Measurements from ENCODE around the gene NHLH2.

Gene NHLH2

DNA sequence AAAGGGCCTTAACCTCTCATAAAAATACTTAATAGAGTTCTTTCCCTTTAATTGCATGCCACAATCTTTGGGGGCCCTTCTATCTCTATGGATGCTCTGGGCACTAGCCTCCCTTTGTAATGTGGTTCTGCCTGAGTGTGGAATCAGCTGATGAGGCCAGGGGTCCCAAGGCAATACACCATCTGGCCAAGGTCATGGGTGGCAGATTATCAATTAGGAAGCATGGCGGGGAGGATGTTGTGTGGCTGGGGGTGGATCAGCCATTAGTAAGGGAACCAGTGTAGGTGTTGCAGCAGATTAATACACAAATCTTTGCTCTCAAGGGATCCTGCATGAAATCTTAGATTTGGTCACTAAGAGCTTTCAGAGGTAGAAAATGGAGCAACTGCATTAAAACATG is 35.3 kb downstream of the NHLH2 start:
- DNase-seq (ENCODE audit: low read depth in 2 of 2, low spot score in 1 of 2) = no peak

DNA sequence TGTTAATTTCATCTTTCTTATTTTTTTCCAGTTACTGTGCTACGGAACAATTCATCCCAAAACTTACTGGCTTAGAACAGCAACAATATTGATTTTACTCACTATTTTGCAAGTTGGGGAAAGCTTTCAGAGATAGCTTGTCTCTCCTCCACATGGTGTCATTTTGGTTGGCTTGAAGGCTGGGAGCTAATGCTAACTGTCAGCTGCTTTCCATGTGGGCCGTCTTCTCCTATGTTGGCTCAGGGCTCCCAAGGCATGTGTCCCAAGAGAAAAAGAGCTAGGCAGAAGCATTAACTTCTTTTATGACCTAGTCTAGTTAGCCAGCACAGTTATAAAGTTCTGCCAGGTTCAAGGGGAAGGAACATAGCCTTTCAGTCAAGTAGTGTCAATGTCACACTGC is 38.5 kb downstream of the NHLH2 start:
- no peak for DNase-seq (ENCODE audit: low read depth in 2 of 2, low spot score in 1 of 2)

DNA sequence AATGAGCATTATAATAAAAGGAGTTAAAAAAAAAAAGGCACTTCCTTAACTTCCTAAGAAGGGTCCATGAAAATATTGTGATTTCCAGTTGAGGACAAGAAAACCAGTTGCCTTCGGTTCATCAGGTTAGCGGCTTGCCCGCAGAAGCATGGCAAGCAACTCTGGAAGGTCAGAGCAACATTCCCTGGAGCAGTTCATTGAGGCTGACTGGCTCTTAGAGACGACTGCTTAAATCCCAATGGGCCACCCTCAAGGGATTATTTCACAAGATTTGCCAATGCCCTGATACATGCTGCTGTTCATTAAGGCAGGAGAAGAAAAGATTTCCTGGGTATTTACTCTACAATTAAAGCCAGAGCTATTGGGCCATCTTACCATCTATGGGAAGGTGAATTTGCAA is 43.4 kb downstream of the NHLH2 start:
- DNase-seq (ENCODE audit: low read depth in 2 of 2, low spot score in 1 of 2) = no peak

DNA sequence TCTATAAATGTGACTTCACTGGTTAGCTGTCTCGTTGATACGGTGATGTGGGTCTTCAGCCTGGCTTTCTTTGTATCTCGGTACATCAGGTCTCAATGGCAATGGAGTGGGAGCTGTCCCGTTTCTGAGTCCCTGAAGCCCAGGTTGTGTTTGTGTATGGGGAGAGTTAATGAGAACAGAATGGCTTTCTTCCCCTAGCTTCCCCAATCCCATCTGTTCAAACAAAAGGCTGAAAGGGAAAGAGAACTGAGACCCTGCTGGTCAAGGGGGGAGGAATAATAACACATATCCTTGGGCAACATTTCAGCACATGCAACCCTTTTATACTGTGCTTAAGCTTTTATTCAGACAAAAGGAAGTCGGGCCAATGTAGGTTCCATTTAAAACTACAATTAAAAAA is 44.0 kb downstream of the NHLH2 start:
- no peak for DNase-seq (ENCODE audit: low read depth in 2 of 2, low spot score in 1 of 2)

DNA sequence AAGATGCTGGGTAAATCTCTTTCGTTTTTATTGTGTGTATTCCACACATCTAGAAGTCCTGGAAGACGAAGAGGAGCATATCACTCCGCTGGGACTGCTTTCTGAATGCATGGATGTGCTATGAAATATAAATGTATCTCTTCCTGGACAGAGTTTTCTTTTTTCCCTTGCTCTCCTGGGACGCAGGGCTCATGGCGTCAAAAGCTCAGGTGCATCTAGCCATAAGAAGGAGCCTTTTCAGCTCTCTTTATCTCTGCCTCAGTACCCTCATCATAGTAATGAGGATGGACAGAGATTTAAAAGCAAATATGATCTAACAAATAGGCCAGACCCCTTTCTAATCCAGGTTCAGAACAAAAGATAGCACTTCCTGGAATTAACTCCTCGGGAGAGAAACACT is 44.9 kb downstream of the NHLH2 start:
- DNase-seq (ENCODE audit: low read depth in 2 of 2, low spot score in 1 of 2) = no peak

- no peak for DNase-seq (ENCODE audit: low read depth in 2 of 2, low spot score in 1 of 2)
These were observed 45.8 kb downstream of the NHLH2 start for GRCh38 chr1:115794976-115795639.

DNA sequence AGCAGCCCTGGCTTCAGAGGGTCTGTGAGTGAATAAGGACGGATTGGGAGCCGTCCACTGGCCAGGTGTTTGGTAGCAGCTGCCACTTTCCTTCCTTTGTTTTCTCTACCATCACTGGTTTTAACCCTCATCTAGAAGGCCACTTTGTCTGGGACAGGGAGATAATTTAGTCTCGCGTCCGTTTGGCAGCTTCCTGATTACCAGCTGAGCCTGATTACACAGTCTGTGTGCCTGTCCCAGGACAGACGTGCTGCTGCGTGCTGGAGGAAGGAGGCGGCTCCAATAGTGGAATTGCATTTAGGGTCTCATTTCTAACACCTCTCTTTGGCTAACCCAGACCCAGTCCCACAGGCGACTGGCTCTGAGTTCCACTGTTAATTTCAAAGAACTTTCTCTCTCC is 47.8 kb downstream of the NHLH2 start:
- no peak for DNase-seq (ENCODE audit: low read depth in 2 of 2, low spot score in 1 of 2)

- DNase-seq (ENCODE audit: low read depth in 2 of 2, low spot score in 1 of 2) = no peak
These were observed 49.1 kb downstream of the NHLH2 start for GRCh38 chr1:115791816-115792215.

DNA sequence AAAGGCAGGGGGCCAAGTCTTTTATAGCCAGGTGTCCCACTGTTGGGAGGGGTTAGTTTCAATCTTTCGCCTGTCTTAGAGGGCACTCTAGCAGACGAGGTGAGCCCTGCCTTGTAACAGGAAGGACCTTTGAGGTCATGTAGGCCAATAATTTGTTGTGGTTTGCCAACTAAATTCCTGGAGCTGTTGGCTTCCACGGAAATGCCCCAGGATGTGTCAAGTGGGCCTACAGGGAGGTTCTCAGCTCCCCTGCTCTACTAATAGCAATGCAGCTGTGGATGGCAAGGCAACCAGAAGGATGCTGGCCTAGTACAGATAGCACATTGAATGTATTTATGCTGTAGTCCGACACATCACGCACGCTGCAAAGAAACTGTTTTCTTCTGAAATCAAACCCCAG is 50.1 kb downstream of the NHLH2 start:
- DNase-seq (ENCODE audit: low read depth in 2 of 2, low spot score in 1 of 2) = no peak

DNA sequence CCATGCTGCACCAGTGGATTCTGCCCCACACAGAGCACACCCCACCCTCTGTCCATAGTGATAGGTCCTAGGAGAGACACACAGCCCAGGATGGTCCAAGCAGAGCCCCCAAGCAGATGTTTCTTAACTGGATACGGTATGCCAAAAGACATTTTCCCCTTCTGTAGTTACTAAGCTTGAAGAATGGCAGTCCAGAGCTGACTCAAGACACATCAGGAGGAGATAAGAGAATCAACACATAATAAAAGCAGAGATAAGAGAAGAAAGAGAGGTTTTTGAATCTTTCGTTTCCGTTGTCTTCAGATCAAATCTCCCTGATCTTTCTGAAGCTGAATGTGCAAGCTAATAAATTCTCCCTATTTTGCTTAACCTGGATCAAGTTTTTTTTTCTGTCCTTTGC is 50.6 kb downstream of the NHLH2 start:
- DNase-seq (ENCODE audit: low read depth in 2 of 2, low spot score in 1 of 2) = no peak
